Stimulated activated naive CD8-positive, alpha-beta T cell treated with anti-CD3 and anti-CD28 coated beads, Interleukin-15, Interleukin-2, amounts not matched to agents 100 ng/mL and 50 ng/mL, for 24 hours (primary cell): ENCODE data around the gene CRYBB3.
"Not testable (repeated sequence)": the region's sequence is repeated elsewhere in the genome, so short reads cannot be mapped to it uniquely, and the experiment has no call there.

Experiments
- H3K27ac Mint-ChIP-seq: one replicate; pipeline ENCODE4 v1.8.0; 2021; ENCODE audit warnings: mild to moderate bottlenecking, mixed read lengths
- H3K27me3 Mint-ChIP-seq: one replicate; pipeline ENCODE4 v1.8.0; 2021; ENCODE audit warnings: mixed read lengths
- H3K36me3 Mint-ChIP-seq: one replicate; pipeline ENCODE4 v1.8.0; 2021; ENCODE audit warnings: low read depth, mixed read lengths
- H3K4me1 Mint-ChIP-seq: one replicate; pipeline ENCODE4 v1.8.0; 2021; ENCODE audit warnings: low read depth, mixed read lengths
- H3K4me3 Mint-ChIP-seq: one replicate; pipeline ENCODE4 v1.8.0; 2021; ENCODE audit warnings: mild to moderate bottlenecking, mixed read lengths
- H3K9me3 Mint-ChIP-seq: one replicate; pipeline ENCODE4 v1.8.0; 2021; ENCODE audit warnings: mixed read lengths

The CRYBB3 gene

GRCh38 chr22:25169278-25170031, 30.2 kb upstream of the CRYBB3 start:
- Mint-ChIP-seq H3K36me3 (no peaks in the 10 kb centered on the region), H3K27ac (no peak overlapping the region), H3K9me3 (no peaks in the 10 kb centered on the region), H3K4me1 (no peaks in the 10 kb centered on the region), H3K4me3 (no peak overlapping the region), H3K27me3 (no peaks in the 10 kb centered on the region)

- Mint-ChIP-seq H3K9me3 (no peaks in the 10 kb centered on the region), H3K27ac (no peak overlapping the region), H3K36me3 (no peaks in the 10 kb centered on the region), H3K4me3 (no peak overlapping the region), H3K27me3 (no peaks in the 10 kb centered on the region), H3K4me1 (no peaks in the 10 kb centered on the region)
Observed at GRCh38 chr22:25170426-25170980, 29.2 kb upstream of the CRYBB3 start.

- no peaks in the 10 kb centered on the region for H3K27me3 Mint-ChIP-seq
- no peaks in the 10 kb centered on the region for H3K9me3 Mint-ChIP-seq
- H3K4me3 Mint-ChIP-seq, result no peak overlapping the region
- peaks cover under 1% of the 10 kb centered on the region for H3K36me3 Mint-ChIP-seq
- no peaks in the 10 kb centered on the region for H3K4me1 Mint-ChIP-seq
- H3K27ac Mint-ChIP-seq, result no peak overlapping the region
Observed at GRCh38 chr22:25172153-25172552, 27.5 kb upstream of the CRYBB3 start.

- H3K27me3 Mint-ChIP-seq, result no peaks in the 10 kb centered on the region
- H3K4me1 Mint-ChIP-seq, result no peaks in the 10 kb centered on the region
- peaks cover 5% of the 10 kb centered on the region for H3K36me3 Mint-ChIP-seq
Observed at GRCh38 chr22:25174156-25174887, 25.3 kb upstream of the CRYBB3 start.

GRCh38 chr22:25174888-25175411, 24.7 kb upstream of the CRYBB3 start:
- no peak overlapping the region for H3K4me3 Mint-ChIP-seq
- H3K27ac Mint-ChIP-seq, result no peak overlapping the region
- no peaks in the 10 kb centered on the region for H3K9me3 Mint-ChIP-seq
- no peaks in the 10 kb centered on the region for H3K4me1 Mint-ChIP-seq
- H3K27me3 Mint-ChIP-seq, result no peaks in the 10 kb centered on the region
- H3K36me3 Mint-ChIP-seq, result peaks cover 10% of the 10 kb centered on the region

More at GRCh38 chr22:25174156-25174887, 25.3 kb upstream of the CRYBB3 start:
- no peak overlapping the region for H3K27ac Mint-ChIP-seq
- H3K4me3 Mint-ChIP-seq, result no peak overlapping the region
- no peaks in the 10 kb centered on the region for H3K9me3 Mint-ChIP-seq

GRCh38 chr22:25176175-25176574, 23.5 kb upstream of the CRYBB3 start:
- no peaks in the 10 kb centered on the region for H3K9me3 Mint-ChIP-seq
- no peak overlapping the region for H3K4me3 Mint-ChIP-seq
- no peak overlapping the region for H3K27ac Mint-ChIP-seq
- no peaks in the 10 kb centered on the region for H3K4me1 Mint-ChIP-seq
- no peaks in the 10 kb centered on the region for H3K27me3 Mint-ChIP-seq
- peaks cover 10% of the 10 kb centered on the region for H3K36me3 Mint-ChIP-seq

GRCh38 chr22:25176799-25177198, 22.9 kb upstream of the CRYBB3 start:
- Mint-ChIP-seq H3K27ac (no peak overlapping the region), H3K27me3 (no peaks in the 10 kb centered on the region), H3K4me3 (no peak overlapping the region), H3K9me3 (no peaks in the 10 kb centered on the region), H3K36me3 (peaks cover 10% of the 10 kb centered on the region), H3K4me1 (no peaks in the 10 kb centered on the region)

GRCh38 chr22:25177226-25177625, 22.4 kb upstream of the CRYBB3 start:
- peaks cover 10% of the 10 kb centered on the region for H3K36me3 Mint-ChIP-seq
- no peaks in the 10 kb centered on the region for H3K4me1 Mint-ChIP-seq
- H3K27ac Mint-ChIP-seq, result peak overlapping the region; percentile 40
- H3K27me3 Mint-ChIP-seq, result no peaks in the 10 kb centered on the region
- H3K4me3 Mint-ChIP-seq, result no peak overlapping the region
- H3K9me3 Mint-ChIP-seq, result no peaks in the 10 kb centered on the region

- Mint-ChIP-seq H3K4me3 (no peak overlapping the region), H3K27me3 (no peaks in the 10 kb centered on the region), H3K27ac (no peak overlapping the region), H3K4me1 (no peaks in the 10 kb centered on the region), H3K9me3 (no peaks in the 10 kb centered on the region), H3K36me3 (peaks cover 10% of the 10 kb centered on the region)
Observed at GRCh38 chr22:25177895-25178294, 21.8 kb upstream of the CRYBB3 start.

- not testable (repeated sequence) for H3K9me3 Mint-ChIP-seq, H3K36me3 Mint-ChIP-seq, H3K4me1 Mint-ChIP-seq, H3K27ac Mint-ChIP-seq, H3K4me3 Mint-ChIP-seq, H3K27me3 Mint-ChIP-seq
Observed at GRCh38 chr22:25178348-25178747, 21.3 kb upstream of the CRYBB3 start.

- not testable (repeated sequence) for H3K27ac Mint-ChIP-seq, H3K27me3 Mint-ChIP-seq, H3K9me3 Mint-ChIP-seq, H3K4me3 Mint-ChIP-seq, H3K4me1 Mint-ChIP-seq, H3K36me3 Mint-ChIP-seq
Observed at GRCh38 chr22:25178869-25179631, 20.6 kb upstream of the CRYBB3 start.

GRCh38 chr22:25182131-25183110, 17.2 kb upstream of the CRYBB3 start:
- no peaks in the 10 kb centered on the region for H3K27me3 Mint-ChIP-seq
- H3K36me3 Mint-ChIP-seq, result peaks cover 7% of the 10 kb centered on the region
- no peaks in the 10 kb centered on the region for H3K4me1 Mint-ChIP-seq
- H3K4me3 Mint-ChIP-seq, result no peak overlapping the region
- H3K27ac Mint-ChIP-seq, result no peak overlapping the region
- H3K9me3 Mint-ChIP-seq, result no peaks in the 10 kb centered on the region

- H3K36me3 Mint-ChIP-seq, result peaks cover 6% of the 10 kb centered on the region
- H3K9me3 Mint-ChIP-seq, result no peaks in the 10 kb centered on the region
- H3K27ac Mint-ChIP-seq, result no peak overlapping the region
- H3K4me1 Mint-ChIP-seq, result no peaks in the 10 kb centered on the region
- H3K27me3 Mint-ChIP-seq, result no peaks in the 10 kb centered on the region
- H3K4me3 Mint-ChIP-seq, result no peak overlapping the region
Observed at GRCh38 chr22:25183949-25184619, 15.6 kb upstream of the CRYBB3 start.
